ENCODE measurements around the gene MAGI2.

DNA sequence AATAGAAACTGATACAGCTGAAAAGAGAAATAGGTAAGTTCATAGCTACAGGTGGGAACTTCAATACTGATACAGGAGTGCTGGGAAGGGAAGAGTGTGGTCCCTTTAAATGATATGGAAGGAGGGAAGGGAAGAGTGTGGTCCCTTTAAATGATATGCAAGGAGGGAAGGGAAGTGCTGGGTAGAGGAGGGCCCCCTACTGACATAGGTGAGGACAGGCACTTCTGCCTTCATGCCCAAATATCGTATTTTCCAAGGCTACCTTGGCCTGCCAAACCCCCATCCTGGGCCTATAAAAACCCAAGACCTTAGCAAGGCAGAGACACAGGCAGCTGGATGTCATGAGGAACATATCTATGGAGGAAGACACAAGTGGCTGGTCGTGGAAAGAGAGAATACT is 92.3 kb downstream of the MAGI2 start:
- TF ChIP-seq, protein P1, sequence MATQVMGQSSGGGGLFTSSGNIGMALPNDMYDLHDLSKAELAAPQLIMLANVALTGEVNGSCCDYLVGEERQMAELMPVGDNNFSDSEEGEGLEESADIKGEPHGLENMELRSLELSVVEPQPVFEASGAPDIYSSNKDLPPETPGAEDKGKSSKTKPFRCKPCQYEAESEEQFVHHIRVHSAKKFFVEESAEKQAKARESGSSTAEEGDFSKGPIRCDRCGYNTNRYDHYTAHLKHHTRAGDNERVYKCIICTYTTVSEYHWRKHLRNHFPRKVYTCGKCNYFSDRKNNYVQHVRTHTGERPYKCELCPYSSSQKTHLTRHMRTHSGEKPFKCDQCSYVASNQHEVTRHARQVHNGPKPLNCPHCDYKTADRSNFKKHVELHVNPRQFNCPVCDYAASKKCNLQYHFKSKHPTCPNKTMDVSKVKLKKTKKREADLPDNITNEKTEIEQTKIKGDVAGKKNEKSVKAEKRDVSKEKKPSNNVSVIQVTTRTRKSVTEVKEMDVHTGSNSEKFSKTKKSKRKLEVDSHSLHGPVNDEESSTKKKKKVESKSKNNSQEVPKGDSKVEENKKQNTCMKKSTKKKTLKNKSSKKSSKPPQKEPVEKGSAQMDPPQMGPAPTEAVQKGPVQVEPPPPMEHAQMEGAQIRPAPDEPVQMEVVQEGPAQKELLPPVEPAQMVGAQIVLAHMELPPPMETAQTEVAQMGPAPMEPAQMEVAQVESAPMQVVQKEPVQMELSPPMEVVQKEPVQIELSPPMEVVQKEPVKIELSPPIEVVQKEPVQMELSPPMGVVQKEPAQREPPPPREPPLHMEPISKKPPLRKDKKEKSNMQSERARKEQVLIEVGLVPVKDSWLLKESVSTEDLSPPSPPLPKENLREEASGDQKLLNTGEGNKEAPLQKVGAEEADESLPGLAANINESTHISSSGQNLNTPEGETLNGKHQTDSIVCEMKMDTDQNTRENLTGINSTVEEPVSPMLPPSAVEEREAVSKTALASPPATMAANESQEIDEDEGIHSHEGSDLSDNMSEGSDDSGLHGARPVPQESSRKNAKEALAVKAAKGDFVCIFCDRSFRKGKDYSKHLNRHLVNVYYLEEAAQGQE (IDR thresholded peaks at IDR 0.05), result no peak
- TF ChIP-seq RAD21 (IDR thresholded peaks at IDR 0.05), result no peak
- TF ChIP-seq, protein P2, sequence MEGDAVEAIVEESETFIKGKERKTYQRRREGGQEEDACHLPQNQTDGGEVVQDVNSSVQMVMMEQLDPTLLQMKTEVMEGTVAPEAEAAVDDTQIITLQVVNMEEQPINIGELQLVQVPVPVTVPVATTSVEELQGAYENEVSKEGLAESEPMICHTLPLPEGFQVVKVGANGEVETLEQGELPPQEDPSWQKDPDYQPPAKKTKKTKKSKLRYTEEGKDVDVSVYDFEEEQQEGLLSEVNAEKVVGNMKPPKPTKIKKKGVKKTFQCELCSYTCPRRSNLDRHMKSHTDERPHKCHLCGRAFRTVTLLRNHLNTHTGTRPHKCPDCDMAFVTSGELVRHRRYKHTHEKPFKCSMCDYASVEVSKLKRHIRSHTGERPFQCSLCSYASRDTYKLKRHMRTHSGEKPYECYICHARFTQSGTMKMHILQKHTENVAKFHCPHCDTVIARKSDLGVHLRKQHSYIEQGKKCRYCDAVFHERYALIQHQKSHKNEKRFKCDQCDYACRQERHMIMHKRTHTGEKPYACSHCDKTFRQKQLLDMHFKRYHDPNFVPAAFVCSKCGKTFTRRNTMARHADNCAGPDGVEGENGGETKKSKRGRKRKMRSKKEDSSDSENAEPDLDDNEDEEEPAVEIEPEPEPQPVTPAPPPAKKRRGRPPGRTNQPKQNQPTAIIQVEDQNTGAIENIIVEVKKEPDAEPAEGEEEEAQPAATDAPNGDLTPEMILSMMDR (IDR thresholded peaks at IDR 0.05; ENCODE audit: low read depth, low read length, missing input control), result no peak
- TF ChIP-seq, protein P3, sequence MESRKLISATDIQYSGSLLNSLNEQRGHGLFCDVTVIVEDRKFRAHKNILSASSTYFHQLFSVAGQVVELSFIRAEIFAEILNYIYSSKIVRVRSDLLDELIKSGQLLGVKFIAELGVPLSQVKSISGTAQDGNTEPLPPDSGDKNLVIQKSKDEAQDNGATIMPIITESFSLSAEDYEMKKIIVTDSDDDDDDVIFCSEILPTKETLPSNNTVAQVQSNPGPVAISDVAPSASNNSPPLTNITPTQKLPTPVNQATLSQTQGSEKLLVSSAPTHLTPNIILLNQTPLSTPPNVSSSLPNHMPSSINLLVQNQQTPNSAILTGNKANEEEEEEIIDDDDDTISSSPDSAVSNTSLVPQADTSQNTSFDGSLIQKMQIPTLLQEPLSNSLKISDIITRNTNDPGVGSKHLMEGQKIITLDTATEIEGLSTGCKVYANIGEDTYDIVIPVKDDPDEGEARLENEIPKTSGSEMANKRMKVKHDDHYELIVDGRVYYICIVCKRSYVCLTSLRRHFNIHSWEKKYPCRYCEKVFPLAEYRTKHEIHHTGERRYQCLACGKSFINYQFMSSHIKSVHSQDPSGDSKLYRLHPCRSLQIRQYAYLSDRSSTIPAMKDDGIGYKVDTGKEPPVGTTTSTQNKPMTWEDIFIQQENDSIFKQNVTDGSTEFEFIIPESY (IDR thresholded peaks at IDR 0.05), result no peak
- TF ChIP-seq, protein P4, sequence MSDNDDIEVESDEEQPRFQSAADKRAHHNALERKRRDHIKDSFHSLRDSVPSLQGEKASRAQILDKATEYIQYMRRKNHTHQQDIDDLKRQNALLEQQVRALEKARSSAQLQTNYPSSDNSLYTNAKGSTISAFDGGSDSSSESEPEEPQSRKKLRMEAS (IDR thresholded peaks at IDR 0.05), result no peak

Measured in liver (tissue), 3 donors.